Fibroblast of upper back skin (primary cell): Measurements from ENCODE around the gene PPFIA1.

ENCODE experiments used
- DNase-seq: peaks from one replicate; pipeline ENCODE4 v3.0.0-alpha.2; 2013

Gene PPFIA1

DNA sequence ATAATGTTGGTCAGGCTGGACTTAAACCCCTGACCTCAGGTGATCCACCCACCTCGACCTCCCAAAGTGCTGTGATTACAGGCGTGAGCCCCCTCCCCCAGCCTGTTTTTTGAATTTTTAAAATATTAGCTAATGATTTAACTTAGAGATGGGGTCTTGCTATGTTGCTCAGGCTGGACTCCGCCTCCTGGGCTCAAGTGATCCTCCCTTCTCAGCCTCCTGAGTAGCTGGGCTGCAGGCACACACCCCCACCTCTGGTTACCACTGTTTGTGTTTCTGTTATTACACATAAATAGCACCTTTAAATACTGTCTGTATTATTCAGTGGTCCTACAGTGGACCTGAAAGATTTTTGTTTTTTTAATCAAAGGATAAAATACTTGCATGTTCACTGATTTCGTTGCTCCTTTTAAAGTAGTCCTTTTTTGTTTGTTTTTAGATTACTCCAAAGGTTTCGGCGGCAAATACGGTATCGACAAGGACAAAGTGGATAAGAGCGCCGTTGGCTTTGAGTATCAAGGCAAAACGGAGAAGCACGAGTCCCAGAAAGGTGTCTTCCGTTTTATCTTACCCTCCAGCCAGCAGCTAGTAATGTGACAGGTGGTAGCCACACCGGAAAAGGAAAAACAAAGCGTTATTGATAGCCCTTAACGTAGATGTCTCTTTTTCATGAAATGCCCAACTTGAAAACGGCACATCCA is 149.0 kb downstream of the PPFIA1 start:
- DNase-seq, result no peak

DNA sequence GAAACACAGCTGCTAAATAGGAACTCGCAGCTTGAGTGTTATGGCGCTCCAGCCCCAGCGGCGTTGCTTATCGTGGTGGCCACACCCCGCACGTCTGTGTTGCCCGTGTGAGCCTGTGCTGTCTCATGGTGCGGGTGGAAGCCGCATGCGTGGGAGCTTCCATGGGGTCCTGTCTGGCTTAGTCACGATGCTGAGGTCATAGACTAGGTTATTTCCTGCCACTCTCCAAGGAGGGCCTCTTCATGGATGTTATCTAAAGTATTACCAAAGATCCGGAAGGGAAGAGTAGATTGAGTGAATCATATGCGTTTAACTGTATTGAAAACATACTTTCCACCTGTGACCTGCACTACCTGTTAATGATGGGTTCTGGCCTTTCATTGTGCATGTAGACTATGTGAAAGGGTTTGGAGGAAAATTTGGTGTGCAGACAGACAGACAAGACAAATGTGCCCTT is 149.5 kb downstream of the PPFIA1 start:
- peak; percentile 30 for DNase-seq

DNA sequence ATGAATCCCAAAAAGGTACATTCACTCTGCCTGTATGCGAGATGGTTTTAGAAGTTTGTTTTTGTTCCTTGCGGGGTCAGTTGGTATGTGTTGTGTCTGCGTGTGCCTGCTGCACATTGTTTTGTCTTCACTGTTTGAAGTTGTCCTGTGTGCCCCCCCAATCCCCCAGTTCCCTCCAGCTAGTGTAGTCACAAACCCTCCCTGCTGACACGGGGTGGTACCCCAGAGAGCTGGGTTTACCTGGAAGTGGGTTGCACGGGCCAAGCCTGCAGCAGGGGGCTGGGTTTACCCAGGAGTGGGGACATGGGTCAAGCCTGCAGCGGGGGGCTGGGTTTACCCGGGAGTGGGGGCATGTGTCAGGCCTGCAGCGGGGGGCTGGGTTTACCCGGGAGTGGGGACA is 150.0 kb downstream of the PPFIA1 start:
- no peak for DNase-seq

DNA sequence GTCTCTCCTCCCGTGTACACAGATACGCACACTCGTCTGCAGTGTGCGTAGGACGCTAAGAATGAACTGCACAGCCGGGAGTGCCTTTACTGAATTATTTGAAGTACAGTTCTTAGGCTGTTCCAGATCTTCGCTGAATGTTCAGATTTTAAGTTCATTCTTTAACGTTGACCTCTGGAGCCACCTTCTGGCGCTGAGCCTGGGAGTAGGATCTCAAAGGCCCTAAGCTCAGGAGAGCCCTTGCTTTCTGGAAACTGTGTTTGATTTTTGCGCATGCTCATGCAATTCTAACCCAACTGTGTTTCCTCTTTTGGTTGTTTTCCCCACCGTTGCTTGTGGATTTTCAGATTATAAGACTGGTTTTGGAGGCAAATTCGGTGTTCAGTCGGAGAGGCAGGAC is 150.6 kb downstream of the PPFIA1 start:
- DNase-seq, result no peak

DNA sequence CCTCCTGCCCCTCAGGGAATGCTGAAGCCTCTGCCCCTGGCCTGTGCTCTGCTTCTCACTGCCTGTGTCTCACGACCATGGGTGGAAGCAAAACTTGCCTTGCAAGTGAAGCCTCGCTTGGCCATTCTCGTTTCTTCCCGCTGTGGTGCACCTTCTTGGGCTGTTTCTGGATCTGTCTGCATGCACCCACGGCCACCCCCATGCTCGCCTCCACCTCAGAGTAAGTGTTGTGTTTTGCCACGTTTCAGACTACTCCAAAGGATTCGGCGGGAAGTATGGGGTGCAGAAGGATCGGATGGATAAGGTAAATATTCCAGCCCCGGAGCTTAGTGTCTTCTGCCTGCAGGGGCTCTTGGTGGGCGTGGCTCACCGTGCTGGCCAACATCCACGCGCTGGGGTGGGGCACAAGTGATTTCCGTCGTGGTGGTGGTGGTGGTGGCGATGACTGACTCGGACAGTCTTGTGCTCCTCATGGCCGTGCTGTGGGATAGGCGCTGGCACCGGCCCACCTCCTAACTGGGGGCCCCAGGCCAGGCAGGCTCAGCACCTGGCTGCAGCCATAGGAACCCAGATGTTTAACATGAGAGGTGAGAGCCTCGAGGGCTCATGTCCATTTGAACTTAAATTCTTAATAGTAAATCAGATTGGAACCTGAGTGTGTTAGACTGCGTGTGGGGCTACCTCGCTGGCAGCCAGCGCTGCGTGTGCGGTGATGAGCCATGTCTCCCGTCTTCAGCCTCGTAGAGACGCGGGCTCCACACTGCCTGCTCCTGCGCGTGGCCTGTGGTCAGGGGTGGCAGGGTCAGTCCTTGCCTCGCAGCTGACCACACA is 152.4 kb downstream of the PPFIA1 start:
- no peak for DNase-seq

DNA sequence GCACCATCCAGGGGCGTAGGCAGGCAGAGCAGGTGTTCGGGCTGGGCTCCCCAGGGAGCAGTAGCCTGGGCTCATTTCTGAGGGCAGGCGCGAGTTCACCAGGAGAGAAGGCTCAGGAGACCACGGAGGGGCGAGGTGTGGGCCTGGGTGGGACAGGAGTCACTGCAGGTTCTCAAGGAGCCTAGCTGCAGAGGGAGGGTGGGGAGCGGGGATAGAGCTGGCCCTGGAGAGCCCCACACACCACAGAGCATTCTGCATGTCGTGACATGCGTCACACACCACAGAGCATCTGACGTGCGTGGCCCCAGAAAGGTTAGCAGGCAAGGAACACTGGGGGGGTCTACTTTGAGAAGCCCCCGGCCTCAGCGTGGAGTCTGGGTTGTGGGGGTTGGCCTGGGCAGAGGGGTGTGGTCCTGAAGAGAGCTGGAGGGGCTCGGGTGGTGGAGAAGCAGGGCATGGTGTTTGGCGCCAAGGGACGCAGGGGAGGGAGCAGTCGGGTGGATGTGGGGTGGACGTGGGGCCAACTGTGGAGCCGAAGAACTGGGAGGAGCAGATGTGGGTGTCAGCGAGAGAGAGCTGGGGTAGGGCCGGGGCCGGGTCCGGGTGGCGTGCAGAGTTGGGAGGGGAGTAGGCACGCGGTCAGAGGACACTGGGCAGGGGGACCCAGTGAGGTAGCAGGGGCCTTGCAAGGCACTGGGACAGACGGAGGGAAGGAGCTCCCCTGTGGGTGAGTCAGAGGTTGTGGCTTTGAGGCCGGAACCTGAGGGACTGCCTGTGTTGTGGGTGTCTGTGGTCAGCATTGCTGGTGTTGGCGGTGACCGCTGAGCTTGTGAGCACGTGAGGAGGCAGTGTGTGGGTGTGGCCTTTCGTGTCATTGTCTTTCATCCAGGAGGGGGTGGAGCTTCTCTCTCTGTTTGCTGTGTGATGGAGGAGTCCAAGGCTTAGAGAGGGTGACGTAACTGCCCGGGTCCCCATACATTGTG is 153.3 kb downstream of the PPFIA1 start:
- DNase-seq, result peak; percentile 52

DNA sequence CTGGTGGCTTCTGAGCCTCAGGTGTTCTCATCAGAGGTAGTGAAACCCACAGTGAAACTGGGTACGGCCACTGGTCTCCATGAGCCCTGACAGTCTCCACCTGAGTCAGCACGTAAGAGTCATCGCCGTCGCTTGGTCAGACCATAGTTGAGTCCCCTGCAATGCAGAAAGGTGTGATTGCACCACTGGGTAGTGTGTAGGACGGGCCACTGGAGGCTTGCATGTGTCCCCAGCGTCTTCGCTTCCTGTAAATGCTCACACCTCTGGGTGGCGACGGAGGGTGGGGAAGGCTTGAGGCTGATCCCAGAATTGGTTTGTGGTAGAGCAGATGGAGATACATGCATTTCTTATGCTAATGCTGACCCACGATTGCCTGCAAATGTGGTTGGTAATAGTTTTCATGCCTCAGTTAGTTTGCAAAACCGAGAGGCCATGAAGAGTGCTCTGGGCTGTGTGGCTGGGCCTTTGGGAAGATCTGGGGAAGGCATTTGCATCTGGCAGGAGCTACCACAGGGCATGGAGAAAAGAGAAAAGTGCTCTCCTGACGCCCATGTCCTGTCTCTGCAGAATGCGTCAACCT is 154.4 kb downstream of the PPFIA1 start:
- DNase-seq, result no peak

DNA sequence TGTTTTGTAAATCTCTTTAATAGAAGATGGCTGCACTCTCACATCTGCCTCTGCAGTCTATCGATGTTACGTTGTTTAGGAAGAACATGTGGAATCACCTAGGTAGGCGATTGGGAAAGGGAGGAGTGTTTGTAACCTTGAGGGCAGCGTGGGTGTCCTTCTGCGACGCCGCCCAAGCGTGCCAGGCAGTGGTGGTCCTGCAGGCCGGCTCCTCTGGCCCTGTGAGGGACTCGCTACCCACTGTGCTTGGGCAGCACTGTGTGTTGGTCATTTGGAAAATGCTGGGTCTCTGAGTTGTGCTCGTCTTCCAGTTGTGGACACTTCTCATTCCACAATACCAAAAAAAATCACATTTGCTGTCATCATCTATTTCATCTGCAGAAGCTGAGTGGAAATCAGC is 156.9 kb downstream of the PPFIA1 start:
- no peak for DNase-seq

DNA sequence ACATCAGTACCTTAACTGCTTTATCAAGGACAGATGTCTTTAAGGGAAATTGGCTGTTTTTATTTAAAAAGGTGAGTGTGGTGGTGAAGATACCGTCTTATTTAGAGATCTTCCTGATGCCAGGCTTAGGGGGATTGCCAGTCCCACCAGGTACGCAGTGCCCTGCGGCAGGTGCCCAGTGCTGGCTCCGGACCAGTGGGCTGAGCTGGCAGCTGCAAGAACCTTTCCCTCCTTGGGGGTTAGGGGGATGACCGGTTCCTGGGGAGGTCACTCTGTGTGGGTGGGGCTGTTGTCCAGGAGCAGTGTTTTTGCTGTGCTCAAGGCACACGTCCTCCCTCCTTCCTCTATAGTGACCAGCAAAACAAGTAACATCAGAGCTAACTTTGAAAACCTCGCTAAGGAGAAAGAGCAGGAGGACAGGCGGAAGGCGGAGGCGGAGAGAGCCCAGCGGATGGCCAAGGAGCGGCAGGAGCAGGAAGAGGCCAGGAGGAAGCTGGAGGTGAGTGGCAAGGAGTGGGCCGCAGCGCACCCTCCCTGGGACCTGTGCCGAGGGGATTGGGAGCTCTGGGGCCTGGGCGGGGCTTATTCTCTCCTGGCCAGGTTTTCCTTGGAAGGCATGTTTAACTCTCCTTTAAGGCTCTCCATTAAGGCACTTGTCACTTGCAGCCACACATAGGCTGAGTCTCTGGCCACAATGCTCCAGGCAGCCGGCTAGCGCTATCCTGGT is 158.4 kb downstream of the PPFIA1 start:
- DNase-seq, result no peak

DNA sequence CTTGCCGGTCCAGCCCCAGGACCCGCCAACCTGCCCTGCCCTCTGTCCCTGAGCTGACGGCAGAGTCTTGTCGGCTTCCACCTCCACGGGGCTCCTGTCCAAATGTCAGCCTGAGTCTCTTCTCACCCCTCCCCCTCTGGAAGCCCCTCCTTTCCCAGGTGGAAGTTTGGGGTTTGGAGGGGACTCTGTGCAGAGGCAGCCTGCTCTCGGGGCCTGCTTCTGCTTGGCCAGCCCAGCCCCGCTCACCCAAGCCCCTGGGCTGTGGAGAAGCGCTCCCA is 158.9 kb downstream of the PPFIA1 start:
- no peak for DNase-seq

DNA sequence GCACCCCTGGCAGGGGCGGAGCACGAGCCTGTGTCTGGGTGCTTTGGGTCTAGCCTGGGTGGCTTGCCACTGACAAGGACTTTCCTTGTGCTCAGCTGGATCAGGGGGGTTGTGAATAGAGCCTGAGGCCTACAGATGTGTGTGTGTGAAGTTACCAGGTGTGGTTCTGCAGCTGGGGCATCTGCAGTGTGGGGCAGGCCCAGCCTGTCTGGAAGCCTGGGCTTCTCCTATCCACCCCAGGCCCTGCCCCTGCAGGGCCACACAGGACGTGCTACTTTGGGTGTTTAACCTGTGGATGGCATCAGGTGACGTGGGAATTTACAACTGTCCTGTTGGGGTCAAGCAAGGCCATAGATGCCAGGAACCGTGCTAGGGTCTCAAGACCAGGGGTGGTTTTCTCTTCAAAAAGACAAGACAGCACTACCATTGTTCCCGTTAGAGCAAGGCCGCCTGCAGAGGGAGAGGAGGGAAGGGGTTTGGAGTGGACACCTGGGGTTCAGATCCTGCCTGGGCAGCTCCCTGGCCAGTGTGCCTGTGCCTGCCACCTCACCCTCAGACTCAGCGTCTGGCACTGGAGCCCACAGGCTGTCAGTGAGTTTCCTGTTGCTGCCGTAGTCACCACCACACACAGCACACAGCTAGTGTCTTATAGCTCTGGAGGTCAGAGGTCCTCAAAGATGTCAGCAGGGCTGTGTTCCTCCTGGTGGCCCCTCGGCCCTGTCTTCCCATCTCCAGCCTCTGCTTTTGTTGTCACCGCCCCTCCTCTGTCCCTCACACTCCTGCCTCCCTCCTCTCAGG is 159.4 kb downstream of the PPFIA1 start:
- DNase-seq, result no peak

DNA sequence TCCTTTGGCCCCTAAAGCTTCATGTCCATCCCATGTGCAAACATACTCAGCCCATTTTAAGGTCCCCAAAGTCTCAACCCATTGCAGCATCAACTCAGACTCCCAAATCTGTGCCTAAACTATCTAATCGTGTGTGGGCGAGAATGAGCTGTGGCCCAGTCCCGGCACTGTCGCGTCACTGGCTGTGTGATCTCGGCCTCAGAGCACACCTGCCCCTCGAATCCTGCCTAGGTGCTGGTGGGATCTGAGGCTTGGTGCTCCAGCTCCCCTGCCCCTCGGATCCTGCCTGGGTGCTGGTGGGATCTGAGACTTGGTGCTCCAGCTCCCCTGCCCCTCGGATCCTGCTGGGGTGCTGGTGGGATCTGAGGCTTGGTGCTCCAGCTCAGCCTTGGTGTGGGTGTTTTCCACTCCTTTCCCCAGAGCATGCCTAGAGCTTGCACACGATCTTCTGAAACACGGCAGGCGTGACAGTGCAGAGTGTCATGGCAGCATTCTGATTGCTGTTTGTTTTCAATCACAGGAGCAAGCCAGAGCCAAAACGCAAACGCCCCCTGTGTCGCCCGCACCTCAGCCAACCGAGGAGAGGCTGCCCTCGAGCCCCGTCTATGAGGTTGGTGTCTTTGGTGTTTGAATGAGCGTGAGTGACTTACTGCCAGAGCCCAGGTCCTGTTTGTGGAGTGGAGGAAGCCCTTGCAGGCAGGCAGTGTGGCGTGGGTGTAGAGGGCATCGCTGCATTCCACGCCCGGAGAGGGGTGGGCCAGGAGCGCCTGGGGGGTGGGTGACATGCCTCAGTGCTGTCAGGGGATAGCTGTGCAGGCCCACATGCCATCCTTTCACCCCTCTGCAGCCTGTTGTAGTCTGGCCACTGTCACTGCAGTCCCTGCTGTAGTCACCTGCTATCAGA is 160.4 kb downstream of the PPFIA1 start:
- no peak for DNase-seq

DNA sequence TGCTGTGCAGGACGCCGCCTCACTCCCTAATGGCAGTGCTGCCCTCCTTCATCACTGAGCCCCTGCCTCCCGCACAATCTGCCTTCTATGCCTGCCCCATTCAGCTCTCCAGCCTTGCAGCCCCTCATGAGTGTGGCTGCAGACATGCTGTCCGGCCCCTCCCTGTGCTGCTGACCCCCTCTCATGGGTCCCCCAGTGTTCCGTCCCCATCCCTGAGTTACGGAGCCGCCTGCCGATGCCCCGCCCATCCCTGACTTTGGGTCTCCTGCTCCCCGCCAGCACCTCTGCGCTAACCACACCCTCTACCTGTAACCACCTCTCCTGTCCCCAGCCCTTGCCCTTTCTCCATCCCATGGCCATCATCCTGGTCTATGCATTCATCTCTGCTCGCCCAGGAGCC is 161.1 kb downstream of the PPFIA1 start:
- DNase-seq, result no peak

DNA sequence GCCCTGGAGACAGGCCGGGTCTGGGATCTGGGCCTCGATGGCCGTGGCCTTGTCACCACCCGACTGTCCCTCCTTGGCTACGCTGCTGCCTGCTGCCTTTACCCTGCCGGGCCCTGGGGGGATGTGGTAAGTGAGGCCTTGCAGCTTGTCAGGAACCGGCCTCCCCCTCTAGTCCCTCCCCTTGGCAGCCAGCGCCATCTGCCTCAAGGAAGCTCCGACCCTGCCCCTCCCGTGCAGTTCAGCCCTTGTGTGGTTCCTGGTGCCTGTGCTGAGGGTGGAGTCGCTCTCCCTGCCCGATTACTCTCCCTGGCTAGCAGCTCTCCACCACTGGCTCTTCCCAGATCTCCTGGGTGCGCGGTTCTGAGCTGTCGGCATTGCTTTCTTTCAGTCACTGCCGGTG is 161.6 kb downstream of the PPFIA1 start:
- DNase-seq, result no peak

DNA sequence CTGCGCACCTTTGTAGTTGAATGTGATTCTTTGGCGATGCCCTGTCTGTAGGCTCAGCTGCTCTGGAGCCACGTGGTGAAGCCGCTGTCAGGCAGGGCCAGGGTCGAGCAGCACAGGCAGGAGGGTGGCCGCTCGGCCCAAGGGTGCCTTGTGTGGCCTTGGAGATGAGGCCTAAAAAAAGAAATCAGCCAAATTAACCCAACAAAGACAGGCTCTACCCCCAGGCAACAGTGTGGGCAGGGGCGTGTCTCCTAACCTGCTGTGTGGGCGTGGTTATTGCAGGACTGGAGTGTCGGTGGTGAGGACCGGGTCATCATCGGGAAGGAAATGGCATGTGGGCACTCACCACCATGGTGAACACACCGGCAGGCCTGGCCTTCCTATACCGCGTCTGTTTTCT is 162.1 kb downstream of the PPFIA1 start:
- DNase-seq, result no peak

DNA sequence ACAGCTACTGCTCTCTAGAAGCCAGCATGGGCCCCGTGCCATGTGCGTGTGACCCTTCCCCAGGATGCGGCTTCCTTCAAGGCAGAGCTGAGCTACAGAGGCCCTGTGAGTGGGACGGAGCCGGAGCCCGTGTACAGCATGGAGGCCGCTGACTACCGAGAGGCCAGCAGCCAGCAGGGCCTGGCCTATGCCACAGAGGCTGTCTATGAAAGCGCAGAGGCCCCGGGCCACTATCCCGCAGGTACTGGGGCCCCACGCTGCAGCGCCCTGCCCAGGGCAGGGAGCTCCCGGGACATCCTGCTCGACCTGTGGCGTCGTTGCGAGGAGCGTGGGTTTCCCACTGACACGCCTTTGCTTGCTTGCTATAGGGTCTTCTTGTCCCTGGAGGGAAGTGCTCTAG is 162.5 kb downstream of the PPFIA1 start:
- DNase-seq, result no peak

DNA sequence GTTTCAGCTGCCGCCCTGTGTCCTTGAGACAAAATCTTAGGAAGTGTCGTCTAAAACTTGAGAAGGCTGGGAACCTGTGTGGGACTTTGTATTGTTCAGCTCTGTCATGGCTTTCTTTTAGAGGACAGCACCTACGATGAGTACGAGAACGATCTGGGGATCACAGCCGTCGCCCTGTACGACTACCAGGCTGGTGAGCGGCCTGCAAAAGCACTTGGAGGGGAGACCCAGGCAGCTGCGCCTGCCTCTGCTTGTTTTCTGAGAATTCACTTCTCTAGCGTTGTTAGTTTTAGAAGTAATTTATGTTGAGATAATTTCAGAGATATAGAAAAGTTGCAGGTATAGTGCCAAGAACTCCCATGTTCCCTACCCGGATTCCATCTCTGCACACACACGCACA is 163.0 kb downstream of the PPFIA1 start:
- DNase-seq, result no peak
